Raji (cell line): ENCODE measurements around the gene B4GALNT3.

Experiments
- POLR2A ChIP-seq: IDR thresholded peaks from 2 replicates; pipeline ENCODE4 v1.6.1; 2011; ENCODE audit warnings: low read depth, low read length, control low read depth; ENCODE audit not compliant: insufficient read depth

B4GALNT3 gene

DNA sequence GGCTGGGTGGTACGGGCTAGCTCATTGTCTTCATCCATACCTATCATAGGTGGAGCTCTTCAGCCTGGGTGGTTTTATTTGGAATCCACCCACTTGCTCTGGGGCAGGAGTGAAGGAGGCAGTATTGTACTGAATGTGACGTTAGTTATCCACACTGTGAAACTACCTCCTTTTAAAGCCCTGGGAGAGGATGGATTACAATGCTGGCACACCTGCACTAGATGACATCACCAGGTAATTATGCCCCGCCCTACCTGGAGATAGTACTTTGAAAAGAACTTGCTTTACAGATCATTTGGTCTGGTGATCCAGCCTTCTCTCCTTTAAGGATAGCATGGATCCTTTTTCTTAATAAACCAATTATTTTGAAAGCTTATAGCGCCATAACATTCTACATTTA, 78.0 kb downstream of the B4GALNT3 start:
- TF ChIP-seq POLR2A, result no peak

DNA sequence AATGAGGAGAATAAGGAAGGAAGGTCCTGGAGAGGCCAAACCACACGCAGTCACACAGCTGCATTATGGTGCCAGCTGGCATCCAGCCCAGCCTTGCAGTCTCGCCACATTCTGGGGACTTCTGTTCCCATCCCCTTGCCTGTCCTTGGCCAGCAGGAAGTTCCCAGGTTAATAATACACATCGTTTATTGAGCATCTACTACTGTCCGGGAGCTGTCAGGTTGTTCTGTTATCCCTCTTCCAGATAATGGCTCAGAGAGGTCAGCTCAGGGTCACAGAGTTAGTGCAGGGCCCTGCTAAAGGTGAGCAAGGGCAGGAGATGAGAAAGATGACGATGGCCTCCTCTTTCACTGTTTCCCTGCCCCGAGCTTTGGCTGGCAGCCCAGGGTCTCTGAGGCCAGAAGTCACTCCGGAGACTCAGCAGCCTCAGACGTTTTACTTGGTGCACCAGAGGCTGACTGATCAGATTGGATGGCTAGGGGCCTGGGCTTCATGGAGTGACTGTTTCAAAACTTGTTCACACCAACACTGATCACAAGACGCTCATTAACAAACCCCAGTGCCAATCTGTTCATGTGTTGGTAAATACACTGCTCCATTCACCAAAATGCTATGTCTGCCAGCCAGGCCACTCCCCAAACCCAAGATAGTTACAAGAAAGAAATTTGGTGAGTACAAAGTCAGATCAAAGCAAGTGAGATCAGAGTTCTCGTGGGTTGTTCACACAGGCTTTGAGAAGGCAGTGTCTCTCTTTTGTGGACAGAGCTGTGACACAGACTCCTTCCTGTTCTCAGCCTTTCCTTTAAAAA, 79.2 kb downstream of the B4GALNT3 start:
- TF ChIP-seq POLR2A, result no peak

DNA sequence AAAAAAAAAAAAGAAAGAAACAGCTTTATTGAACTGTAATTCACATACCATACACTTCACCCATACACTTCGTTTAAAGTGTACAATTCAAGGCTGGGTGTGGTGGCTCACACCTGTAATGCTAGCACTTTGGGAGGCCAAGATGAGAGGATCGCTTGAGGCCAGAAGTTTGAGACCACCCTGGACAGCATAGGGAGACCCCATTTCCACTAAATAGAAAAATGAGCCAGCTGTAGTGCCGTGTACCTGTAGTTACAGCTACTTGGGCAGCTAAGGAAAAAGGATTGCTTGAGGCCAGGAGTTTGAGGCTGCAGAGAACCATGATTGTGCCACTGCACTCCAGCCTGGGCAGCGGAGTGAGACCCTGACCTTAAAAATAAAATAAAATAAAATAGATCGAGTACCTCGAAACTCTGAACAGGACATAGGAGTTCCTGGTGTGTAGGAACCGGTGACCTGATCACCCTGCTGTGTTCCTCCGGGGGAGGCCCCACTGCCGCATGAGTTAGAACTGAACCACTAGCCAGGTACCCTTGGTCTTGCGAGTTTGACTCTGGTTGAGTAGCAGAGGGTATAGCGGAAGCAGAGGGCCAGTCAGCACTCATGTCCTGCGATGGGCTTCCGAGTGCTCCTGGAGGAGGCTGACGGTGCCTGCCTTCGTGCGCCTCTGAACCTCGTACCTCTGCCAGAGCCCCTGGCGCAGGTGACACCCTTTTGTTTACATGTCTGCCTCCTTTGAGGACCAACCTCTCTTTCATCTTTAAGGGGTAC, 80.0 kb downstream of the B4GALNT3 start:
- no peak for TF ChIP-seq POLR2A

DNA sequence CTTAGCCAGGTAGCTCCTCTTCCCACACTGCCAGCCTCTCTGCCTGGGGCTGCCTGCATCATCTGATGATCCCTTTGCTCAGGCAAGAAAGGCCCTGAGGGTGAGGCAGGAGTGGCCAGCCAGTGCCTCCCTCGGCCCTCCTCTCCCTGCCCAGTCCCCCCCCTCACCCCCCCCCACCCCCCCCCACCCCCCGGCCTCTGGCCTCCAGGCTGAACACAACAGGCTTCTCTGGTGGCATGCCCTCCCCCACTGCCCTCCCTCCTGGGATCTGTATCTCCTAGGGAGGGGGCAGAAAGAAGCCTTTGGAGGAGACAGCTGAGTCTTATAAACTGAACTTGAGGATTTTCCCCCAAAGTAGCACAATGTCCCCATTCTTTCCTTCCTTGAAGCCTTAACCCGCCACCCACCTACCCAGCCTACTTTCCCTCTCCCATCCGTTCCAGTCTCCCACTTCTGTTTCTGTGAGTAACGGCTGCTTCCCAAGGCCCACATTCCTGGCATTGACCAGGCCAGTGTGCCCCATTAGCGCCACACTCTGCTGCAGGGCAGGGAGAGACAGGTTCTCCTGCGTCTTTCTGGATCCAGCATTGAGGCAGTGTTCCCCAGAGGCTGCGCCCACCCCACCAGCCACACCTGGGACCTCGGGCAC, 82.1 kb downstream of the B4GALNT3 start:
- no peak for TF ChIP-seq POLR2A

DNA sequence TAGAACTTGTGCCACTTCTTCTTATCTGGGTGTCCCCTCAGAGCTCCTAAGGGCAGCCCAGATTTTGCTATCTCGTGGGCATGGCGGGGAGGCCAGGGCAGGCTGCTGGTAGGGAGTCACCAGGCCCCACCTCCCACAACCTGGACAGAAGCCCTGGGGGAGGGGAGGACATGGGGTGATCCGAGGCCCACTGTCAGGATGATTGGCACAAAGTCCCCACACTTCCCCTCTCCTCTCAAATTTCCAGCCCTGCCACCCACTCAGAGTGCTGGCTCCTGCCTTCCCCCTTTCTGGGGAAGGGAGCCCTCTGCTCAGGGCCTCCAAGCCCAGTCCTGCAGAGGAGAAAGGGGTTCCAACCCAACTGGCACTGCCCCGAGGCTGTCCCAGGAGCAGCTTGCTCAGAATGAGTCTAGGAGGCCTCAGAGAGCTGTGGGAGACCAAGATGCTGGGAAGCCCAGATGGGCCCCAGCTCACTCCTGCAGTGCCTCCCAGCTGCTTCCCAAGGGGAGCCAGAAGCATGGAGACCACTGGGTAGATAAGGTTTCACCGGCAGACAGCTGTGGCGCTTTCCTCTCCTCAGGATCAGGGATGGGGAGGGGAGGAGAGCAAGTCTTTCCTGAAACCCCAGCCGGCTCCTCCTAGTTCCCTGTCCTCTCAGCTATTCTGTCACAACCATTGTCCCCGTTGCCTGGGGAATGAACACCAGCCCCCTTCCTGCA, 82.8 kb downstream of the B4GALNT3 start:
- no peak for TF ChIP-seq POLR2A

DNA sequence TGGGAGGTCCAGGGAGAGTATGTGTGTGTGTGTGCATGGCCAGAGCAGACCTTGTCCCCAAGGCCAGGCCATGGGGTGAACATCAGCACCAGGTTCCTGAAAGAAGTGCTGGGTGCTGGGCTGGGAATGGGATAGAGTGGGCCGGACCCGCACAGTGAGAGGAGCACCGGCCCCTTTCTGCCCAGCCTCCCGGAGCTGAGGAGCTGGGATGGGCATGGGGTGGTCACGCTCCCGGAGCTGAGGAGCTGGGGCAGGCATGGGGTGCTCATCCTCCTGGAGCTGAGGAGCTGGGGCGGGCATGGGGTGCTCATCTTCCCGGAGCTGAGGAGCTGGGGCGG, 83.3 kb downstream of the B4GALNT3 start:
- no peak for TF ChIP-seq POLR2A

DNA sequence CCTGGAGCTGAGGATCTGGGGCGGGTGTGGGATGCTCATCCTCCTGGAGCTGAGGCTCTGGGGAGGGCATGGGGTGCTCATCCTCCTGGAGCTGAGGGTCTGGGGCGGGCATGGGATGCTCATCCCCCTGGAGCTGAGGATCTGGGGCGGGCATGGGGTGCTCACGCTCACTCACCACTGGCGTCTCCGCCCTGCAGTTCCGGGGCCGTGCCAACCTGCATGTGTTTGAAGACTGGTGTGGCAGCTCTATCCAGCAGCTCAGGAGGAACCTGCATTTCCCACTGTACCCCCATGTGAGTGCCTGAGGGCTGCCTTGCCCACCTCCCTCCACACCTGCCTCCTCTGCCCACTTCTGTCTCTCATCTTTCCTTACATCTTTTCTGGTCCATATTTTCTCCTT, 84.4 kb downstream of the B4GALNT3 start:
- TF ChIP-seq POLR2A, result no peak

DNA sequence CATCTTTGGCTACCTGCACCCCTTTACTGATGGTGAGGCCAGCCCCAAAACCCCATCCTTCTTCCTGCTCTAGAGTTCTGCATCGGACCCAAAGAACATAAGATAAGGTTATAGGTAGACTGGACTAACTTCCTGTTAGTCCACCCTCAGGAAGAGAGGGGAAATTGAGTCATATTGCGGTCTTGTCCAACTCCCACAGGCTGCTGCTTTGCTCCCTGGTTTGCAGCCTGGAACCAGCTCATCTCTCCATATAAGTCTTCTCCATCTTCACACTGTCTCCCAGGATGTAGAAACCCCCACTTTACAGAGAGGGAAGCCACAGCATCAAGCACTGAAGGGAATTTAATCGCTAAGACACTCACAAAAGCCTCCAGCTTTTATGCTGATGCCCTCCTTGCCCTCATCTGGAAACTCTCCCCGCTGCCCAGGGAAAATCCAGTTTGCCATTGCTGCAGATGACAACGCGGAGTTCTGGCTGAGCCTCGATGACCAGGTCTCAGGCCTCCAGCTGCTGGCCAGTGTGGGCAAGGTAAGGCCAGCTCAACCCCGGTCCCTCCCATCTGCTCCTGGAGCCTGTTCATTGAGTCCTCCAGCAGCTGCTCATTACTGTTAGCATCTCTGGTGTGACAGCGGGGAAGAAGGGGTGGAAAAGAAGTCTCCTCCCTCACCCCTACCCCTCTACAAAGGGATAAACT, 85.3 kb downstream of the B4GALNT3 start:
- no peak for TF ChIP-seq POLR2A

DNA sequence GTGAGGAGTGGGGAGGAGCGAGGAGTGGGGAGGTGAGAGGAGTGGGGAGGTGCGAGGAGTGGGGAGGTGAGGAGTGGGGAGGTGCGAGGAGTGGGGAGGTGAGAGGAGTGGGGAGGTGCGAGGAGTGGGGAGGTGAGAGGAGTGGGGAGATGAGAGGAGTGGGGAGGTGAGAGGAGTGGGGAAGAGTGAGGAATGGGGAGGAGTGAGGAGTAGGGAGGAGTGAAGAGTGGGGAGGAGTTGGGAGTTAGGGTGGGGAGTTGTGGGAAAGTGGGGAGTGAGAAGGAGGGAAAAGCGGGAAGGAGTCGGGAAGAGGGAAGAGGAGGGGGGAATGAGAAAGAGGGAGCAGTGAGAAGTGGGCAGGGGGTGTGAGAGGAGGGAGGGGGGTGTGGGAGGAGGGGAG, 86.1 kb downstream of the B4GALNT3 start:
- TF ChIP-seq POLR2A, result no peak

DNA sequence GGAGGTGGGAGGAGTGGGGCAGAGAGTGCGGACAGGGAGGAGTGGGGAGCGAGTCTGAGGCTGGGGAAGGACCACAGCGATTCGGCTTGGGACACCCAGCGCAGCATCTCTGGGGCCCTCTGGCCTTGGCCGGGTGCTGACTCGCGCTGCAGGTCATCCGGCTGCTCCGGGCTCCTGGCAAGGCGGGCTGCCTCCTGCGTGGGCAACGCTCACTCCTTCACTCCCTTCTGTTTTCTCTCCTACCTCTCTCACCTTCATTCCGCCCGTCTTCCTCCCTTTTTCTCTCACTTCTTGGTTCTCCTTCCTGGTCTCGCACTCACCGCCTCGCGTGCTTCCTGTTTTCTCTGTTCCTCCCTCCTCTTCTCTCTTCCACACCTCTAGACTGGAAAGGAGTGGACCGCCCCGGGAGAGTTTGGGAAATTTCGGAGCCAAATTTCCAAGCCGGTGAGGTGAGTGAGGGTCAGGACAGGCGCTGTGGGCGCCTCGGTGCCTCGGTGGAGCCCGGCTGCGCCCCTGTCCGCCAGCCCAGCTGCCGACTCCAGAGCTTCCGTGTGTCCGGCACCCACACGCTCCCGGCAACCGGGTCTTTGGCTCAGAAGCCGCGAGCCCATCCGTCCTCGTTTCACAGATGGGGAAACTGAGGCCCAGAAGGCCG, 86.7 kb downstream of the B4GALNT3 start:
- no peak for TF ChIP-seq POLR2A

DNA sequence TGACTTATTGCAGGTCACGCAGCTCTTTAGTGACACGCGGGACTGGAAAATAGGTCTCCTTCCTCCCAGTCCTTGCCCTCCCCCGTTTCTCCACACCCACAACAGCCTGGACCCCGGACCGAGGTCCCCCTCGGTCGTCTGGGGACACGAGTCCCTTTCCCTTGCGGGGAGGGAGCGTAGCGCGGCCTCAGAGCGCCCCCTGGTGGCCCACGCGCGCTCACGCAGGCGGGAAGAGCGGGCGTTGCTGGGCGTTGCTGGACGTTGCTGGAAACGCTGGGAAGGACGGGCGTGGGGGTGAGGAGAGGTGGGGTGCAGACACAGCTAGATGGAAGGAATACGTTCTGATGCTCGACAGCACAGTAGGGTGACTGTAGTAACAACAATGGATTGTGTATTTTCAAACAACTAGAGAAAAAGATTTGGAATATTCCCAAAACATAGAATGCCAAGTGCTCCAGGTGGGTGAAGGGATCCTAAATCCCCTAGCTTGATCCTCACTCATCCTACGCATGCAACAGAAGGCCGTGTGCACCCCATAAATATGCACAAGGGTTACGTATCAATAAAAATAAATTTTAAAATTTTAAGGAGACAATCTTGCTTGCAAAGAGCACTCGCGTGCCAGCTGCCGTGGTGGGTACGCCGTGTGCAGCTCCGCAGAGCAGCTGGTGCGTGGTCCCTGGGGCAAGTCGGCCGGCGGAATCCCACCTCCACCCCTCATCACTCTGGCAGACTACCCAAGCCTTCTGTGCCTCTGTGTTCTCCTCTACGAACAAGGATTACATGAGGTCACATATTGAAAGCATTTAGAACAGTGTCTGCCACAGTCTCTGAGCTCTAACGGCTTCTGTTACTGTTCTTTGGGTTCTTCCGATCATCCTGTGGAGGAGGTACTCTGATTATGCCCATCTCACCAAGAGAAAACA, 87.4 kb downstream of the B4GALNT3 start:
- no peak for TF ChIP-seq POLR2A

DNA sequence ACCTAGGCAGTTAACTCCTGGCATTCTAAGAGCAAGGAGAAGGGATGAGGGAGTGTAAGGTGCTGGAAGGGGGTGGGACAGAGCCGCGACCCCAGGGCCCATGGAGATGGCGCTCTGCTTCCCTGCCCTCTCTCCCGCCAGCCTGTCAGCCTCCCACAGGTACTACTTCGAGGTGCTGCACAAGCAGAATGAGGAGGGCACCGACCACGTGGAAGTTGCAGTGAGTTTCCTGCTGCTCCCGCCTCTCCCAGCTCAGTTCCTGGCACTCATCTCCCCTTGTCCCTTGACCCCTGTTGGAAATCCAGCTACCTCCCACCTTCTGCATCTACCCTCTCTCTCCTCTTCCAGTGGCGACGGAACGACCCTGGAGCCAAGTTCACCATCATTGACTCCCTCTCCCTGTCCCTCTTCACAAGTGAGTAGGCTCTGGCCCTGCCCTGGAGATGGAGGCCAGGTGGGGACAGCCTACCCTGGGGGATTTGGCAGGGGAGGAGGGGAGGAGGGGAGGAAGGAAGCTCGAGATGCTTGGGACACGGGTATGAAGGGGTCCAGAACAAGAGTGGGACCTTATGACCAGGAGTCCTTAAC, 88.2 kb downstream of the B4GALNT3 start:
- TF ChIP-seq POLR2A, result no peak
